Measurements from ENCODE around the gene AP2M1.
A peak's percentile ranks its signal among the peaks of the same experiment; 100 is the strongest.

AP2M1 gene

DNA sequence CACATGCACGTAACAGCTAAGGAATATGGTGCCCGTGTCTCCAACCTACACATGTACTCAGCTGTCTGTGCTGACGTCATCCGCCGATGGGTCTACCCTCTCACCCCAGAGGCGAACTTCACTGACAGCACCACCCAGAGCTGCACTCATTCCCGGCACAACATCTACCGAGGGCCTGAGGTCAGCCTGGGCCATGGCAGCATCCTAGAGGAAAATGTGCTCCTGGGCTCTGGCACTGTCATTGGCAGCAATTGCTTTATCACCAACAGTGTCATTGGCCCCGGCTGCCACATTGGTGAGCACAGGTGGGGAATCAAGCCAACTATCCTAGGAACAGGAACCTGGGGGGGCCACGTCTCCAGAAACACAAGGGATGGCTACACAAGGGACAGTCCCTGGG lies 34.2 kb upstream of the AP2M1 start:
- TF ChIP-seq, protein P1, sequence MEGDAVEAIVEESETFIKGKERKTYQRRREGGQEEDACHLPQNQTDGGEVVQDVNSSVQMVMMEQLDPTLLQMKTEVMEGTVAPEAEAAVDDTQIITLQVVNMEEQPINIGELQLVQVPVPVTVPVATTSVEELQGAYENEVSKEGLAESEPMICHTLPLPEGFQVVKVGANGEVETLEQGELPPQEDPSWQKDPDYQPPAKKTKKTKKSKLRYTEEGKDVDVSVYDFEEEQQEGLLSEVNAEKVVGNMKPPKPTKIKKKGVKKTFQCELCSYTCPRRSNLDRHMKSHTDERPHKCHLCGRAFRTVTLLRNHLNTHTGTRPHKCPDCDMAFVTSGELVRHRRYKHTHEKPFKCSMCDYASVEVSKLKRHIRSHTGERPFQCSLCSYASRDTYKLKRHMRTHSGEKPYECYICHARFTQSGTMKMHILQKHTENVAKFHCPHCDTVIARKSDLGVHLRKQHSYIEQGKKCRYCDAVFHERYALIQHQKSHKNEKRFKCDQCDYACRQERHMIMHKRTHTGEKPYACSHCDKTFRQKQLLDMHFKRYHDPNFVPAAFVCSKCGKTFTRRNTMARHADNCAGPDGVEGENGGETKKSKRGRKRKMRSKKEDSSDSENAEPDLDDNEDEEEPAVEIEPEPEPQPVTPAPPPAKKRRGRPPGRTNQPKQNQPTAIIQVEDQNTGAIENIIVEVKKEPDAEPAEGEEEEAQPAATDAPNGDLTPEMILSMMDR (IDR thresholded peaks at IDR 0.05), result no peak
- H3K4me3 ChIP-seq (ENCODE audit: low read depth, low read length), result no peak overlapping the region
- peaks cover 12% of the 10 kb centered on the region for H3K4me1 ChIP-seq
- no peaks in the 10 kb centered on the region for H3K36me3 ChIP-seq (ENCODE audit: control insufficient read depth, insufficient read depth, low read length)
- H3K27ac ChIP-seq, result no peak overlapping the region
- no peaks in the 10 kb centered on the region for H3K27me3 ChIP-seq (ENCODE audit: control insufficient read depth, insufficient read depth, low read length)
- no peak overlapping the region for H3K9ac ChIP-seq
- H2AFZ ChIP-seq, result no peak overlapping the region
- no peak overlapping the region for H3K4me2 ChIP-seq (ENCODE audit: low read length)
- H3K79me2 ChIP-seq, result peaks cover 23% of the 10 kb centered on the region
- no peaks in the 10 kb centered on the region for H3K9me3 ChIP-seq (ENCODE audit: control insufficient read depth, low read length)

DNA sequence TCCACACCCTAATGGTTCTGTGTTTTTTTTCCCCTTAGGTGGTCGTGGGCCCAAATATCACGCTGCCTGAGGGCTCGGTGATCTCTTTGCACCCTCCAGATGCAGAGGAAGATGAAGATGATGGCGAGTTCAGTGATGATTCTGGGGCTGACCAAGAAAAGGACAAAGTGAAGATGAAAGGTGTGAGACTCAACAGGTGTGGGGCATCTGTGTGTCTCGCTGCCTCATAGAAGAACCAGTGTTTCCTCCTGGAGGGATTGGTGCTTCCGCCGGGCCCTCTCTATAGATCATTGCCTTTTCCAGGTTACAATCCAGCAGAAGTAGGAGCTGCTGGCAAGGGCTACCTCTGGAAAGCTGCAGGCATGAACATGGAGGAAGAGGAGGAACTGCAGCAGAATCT lies 32.5 kb upstream of the AP2M1 start:
- no peak overlapping the region for H3K27ac ChIP-seq
- no peak overlapping the region for H3K4me3 ChIP-seq (ENCODE audit: low read depth, low read length)
- no peak overlapping the region for H2AFZ ChIP-seq
- H3K4me1 ChIP-seq, result no peaks in the 10 kb centered on the region
- peaks cover 8% of the 10 kb centered on the region for H3K79me2 ChIP-seq
- H3K27me3 ChIP-seq (ENCODE audit: control insufficient read depth, insufficient read depth, low read length), result no peaks in the 10 kb centered on the region
- no peak overlapping the region for H3K4me2 ChIP-seq (ENCODE audit: low read length)
- H3K9ac ChIP-seq, result no peak overlapping the region
- no peaks in the 10 kb centered on the region for H3K36me3 ChIP-seq (ENCODE audit: control insufficient read depth, insufficient read depth, low read length)
- no peaks in the 10 kb centered on the region for H3K9me3 ChIP-seq (ENCODE audit: control insufficient read depth, low read length)
- TF ChIP-seq, protein P1 (IDR thresholded peaks at IDR 0.05), result no peak

DNA sequence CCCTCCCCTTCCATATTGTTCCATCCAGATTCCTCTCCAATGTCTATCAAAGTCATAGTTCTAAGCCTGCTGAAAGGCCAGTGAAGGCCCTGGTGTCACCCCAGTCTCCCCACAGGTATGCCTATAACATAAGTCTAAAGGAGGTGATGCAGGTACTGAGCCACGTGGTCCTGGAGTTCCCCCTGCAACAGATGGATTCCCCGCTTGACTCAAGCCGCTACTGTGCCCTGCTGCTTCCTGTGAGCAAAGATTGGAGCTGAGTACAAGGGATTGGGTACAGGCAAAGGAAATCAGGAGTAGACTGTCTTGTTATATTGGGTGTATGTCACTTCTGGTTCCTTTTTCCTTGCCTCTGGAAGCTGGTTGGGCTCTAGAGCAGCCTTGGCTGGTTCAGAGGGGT lies 31.3 kb upstream of the AP2M1 start:
- no peak overlapping the region for H3K9ac ChIP-seq
- no peak overlapping the region for H3K27ac ChIP-seq
- H3K9me3 ChIP-seq (ENCODE audit: control insufficient read depth, low read length), result no peaks in the 10 kb centered on the region
- no peaks in the 10 kb centered on the region for H3K36me3 ChIP-seq (ENCODE audit: control insufficient read depth, insufficient read depth, low read length)
- no peaks in the 10 kb centered on the region for H3K27me3 ChIP-seq (ENCODE audit: control insufficient read depth, insufficient read depth, low read length)
- no peaks in the 10 kb centered on the region for H3K4me1 ChIP-seq
- H3K4me2 ChIP-seq (ENCODE audit: low read length), result no peak overlapping the region
- H2AFZ ChIP-seq, result no peak overlapping the region
- peaks cover 4% of the 10 kb centered on the region for H3K79me2 ChIP-seq
- H3K4me3 ChIP-seq (ENCODE audit: low read depth, low read length), result no peak overlapping the region
- TF ChIP-seq, protein P1 (IDR thresholded peaks at IDR 0.05), result no peak

- H3K4me2 ChIP-seq (ENCODE audit: low read length), result no peak overlapping the region
- no peaks in the 10 kb centered on the region for H3K4me1 ChIP-seq
- no peaks in the 10 kb centered on the region for H3K9me3 ChIP-seq (ENCODE audit: control insufficient read depth, low read length)
- H3K9ac ChIP-seq, result no peak overlapping the region
- TF ChIP-seq, protein P1 (IDR thresholded peaks at IDR 0.05), result no peak
- no peaks in the 10 kb centered on the region for H3K36me3 ChIP-seq (ENCODE audit: control insufficient read depth, insufficient read depth, low read length)
- H3K27ac ChIP-seq, result no peak overlapping the region
- no peaks in the 10 kb centered on the region for H3K79me2 ChIP-seq
- H3K4me3 ChIP-seq (ENCODE audit: low read depth, low read length), result no peak overlapping the region
- H2AFZ ChIP-seq, result no peak overlapping the region
- no peaks in the 10 kb centered on the region for H3K27me3 ChIP-seq (ENCODE audit: control insufficient read depth, insufficient read depth, low read length)
Measured at GRCh38 chr3:184144505-184144904, 30.1 kb upstream of the AP2M1 start.

- H3K9me3 ChIP-seq (ENCODE audit: control insufficient read depth, low read length), result no peaks in the 10 kb centered on the region
- no peak overlapping the region for H2AFZ ChIP-seq
- H3K4me1 ChIP-seq, result no peaks in the 10 kb centered on the region
- H3K79me2 ChIP-seq, result no peaks in the 10 kb centered on the region
- no peak overlapping the region for H3K4me2 ChIP-seq (ENCODE audit: low read length)
- no peak overlapping the region for H3K4me3 ChIP-seq (ENCODE audit: low read depth, low read length)
- no peaks in the 10 kb centered on the region for H3K36me3 ChIP-seq (ENCODE audit: control insufficient read depth, insufficient read depth, low read length)
- no peak overlapping the region for H3K9ac ChIP-seq
- H3K27me3 ChIP-seq (ENCODE audit: control insufficient read depth, insufficient read depth, low read length), result no peaks in the 10 kb centered on the region
- no peak overlapping the region for H3K27ac ChIP-seq
- TF ChIP-seq, protein P1 (IDR thresholded peaks at IDR 0.05), result peak; percentile 78
Measured at GRCh38 chr3:184145111-184145524, 29.5 kb upstream of the AP2M1 start.

All from parathyroid adenoma (tissue), 2 donors.